Measurements from ENCODE around the gene LASP1NB.

Gene LASP1NB

GRCh38 chr17:38916771-38917170, 8.6 kb upstream of the LASP1NB start:
- H3K9me3 ChIP-seq (ENCODE audit: control insufficient read depth in 4 of 4, low read length in 3 of 4) = no peaks in the 10 kb centered on the region
- DNase-seq (ENCODE audit: low spot score) = no peak
- peak overlapping the region in 1 of 2 donors; percentile 2 for H3K9ac ChIP-seq (ENCODE audit: low read depth in 1 of 2, low read length in 2 of 2)
- H3K4me1 ChIP-seq (ENCODE audit: control insufficient read depth in 4 of 4, insufficient read depth in 4 of 4, low read length in 3 of 4) = peaks cover 16 to 40% (median 24%) of the 10 kb centered on the region in 4 donors
- no peaks in the 10 kb centered on the region for H3K27me3 ChIP-seq (ENCODE audit: control insufficient read depth in 4 of 4, insufficient read depth in 4 of 4, low read length in 3 of 4)
- 78% methylated on average over 8 of the region's 8 CpGs for WGBS
- H3K4me3 ChIP-seq (ENCODE audit: low read depth in 1 of 3, low read length in 3 of 3) = no peak overlapping the region
- no peak overlapping the region for H3K27ac ChIP-seq (ENCODE audit: low read depth in 1 of 2, low read length in 2 of 2)
- H3K36me3 ChIP-seq (ENCODE audit: control insufficient read depth in 4 of 4, insufficient read depth in 3 of 4, low read depth in 1 of 4, low read length in 3 of 4) = peaks cover 10 to 40% (median 27%) of the 10 kb centered on the region in 4 donors
- TF ChIP-seq, protein P1, sequence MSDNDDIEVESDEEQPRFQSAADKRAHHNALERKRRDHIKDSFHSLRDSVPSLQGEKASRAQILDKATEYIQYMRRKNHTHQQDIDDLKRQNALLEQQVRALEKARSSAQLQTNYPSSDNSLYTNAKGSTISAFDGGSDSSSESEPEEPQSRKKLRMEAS (IDR thresholded peaks at IDR 0.05) = no peak
- TF ChIP-seq JUND (IDR thresholded peaks at IDR 0.05) (no peak), ATF3 (IDR thresholded peaks at IDR 0.05) (no peak), YY1 (IDR thresholded peaks at IDR 0.05) (no peak), HNF4G (IDR thresholded peaks at IDR 0.05) (no peak), SP1 (IDR thresholded peaks at IDR 0.05) (no peak), TAF1 (conservative IDR thresholded peaks at IDR 0.05) (no peak), EGR1 (IDR thresholded peaks at IDR 0.05; ENCODE audit: low read depth in 2 of 2) (no peak), NR2F2 (IDR thresholded peaks at IDR 0.05) (no peak)

- WGBS = 95% methylated on average over 3 of the region's 3 CpGs
- TF ChIP-seq HNF4A (conservative IDR thresholded peaks at IDR 0.05) = no peak
- no peak for TF ChIP-seq HNF4G (IDR thresholded peaks at IDR 0.05)
- TF ChIP-seq, protein P1 (IDR thresholded peaks at IDR 0.05) = no peak
- TF ChIP-seq JUND (IDR thresholded peaks at IDR 0.05) = no peak
- TF ChIP-seq RXRA (IDR thresholded peaks at IDR 0.05) = no peak
- TF ChIP-seq, protein P2, sequence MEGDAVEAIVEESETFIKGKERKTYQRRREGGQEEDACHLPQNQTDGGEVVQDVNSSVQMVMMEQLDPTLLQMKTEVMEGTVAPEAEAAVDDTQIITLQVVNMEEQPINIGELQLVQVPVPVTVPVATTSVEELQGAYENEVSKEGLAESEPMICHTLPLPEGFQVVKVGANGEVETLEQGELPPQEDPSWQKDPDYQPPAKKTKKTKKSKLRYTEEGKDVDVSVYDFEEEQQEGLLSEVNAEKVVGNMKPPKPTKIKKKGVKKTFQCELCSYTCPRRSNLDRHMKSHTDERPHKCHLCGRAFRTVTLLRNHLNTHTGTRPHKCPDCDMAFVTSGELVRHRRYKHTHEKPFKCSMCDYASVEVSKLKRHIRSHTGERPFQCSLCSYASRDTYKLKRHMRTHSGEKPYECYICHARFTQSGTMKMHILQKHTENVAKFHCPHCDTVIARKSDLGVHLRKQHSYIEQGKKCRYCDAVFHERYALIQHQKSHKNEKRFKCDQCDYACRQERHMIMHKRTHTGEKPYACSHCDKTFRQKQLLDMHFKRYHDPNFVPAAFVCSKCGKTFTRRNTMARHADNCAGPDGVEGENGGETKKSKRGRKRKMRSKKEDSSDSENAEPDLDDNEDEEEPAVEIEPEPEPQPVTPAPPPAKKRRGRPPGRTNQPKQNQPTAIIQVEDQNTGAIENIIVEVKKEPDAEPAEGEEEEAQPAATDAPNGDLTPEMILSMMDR (IDR thresholded peaks at IDR 0.05; ENCODE audit: low read depth, low read length, missing input control) = no peak
- TF ChIP-seq SP1 (IDR thresholded peaks at IDR 0.05) = no peak
- no peak for TF ChIP-seq TAF1 (conservative IDR thresholded peaks at IDR 0.05)
- TF ChIP-seq ZBTB33 (IDR thresholded peaks at IDR 0.05) = no peak
- no peak for TF ChIP-seq FOXA1 (IDR thresholded peaks at IDR 0.05)
- no peak for TF ChIP-seq NR2F2 (IDR thresholded peaks at IDR 0.05)
- TF ChIP-seq RAD21 (IDR thresholded peaks at IDR 0.05) = no peak
- no peak for TF ChIP-seq FOXA2 (IDR thresholded peaks at IDR 0.05)
- TF ChIP-seq YY1 (IDR thresholded peaks at IDR 0.05) = no peak
- no peak for TF ChIP-seq REST (IDR thresholded peaks at IDR 0.05)
- TF ChIP-seq ATF3 (IDR thresholded peaks at IDR 0.05) = no peak
- no peak for TF ChIP-seq EGR1 (IDR thresholded peaks at IDR 0.05; ENCODE audit: low read depth in 2 of 2)
- H3K27ac ChIP-seq (ENCODE audit: low read depth in 1 of 2, low read length in 2 of 2) = no peak overlapping the region
Observed at GRCh38 chr17:38917259-38917658, 8.2 kb upstream of the LASP1NB start.

More at GRCh38 chr17:38917259-38917658, 8.2 kb upstream of the LASP1NB start:
- Histone ChIP-seq H3K4me3 (ENCODE audit: low read depth in 1 of 3, low read length in 3 of 3) (no peak overlapping the region), H3K4me1 (ENCODE audit: control insufficient read depth in 4 of 4, insufficient read depth in 4 of 4, low read length in 3 of 4) (peaks cover 13 to 38% (median 20%) of the 10 kb centered on the region in 4 donors), H3K36me3 (ENCODE audit: control insufficient read depth in 4 of 4, insufficient read depth in 3 of 4, low read depth in 1 of 4, low read length in 3 of 4) (peaks cover 10 to 40% (median 27%) of the 10 kb centered on the region in 4 donors), H3K27me3 (ENCODE audit: control insufficient read depth in 4 of 4, insufficient read depth in 4 of 4, low read length in 3 of 4) (no peaks in the 10 kb centered on the region), H3K9ac (ENCODE audit: low read depth in 1 of 2, low read length in 2 of 2) (peak overlapping the region in 1 of 2 donors; percentile 2), H3K9me3 (ENCODE audit: control insufficient read depth in 4 of 4, low read length in 3 of 4) (no peaks in the 10 kb centered on the region)
- DNase-seq (ENCODE audit: low spot score) = no peak
